SK-N-MC (cell line): Measurements from ENCODE around the gene ABO.
"Not testable (repeated sequence)": the region's sequence is repeated elsewhere in the genome, so short reads cannot be mapped to it uniquely, and the experiment has no call there.

Experiments
- DNase-seq: peaks from one replicate; pipeline ENCODE4 v3.0.0-alpha.2; 2011; ENCODE audit warnings: low read depth, low spot score
- H3K27ac ChIP-seq: fragments of 200-600 bp; sonication (generic); 2 replicates; pipeline ENCODE4 v1.5.1; 2016; ENCODE audit warnings: mixed run types
- H3K36me3 ChIP-seq: fragments of 200-600 bp; sonication (generic); 2 replicates; pipeline ENCODE4 v1.6.1; 2017; ENCODE audit warnings: antibody characterized with exemption, low read length, mixed read lengths; ENCODE audit not compliant: insufficient read depth
- H3K4me3 ChIP-seq: fragments of 200-600 bp; sonication (generic); 2 replicates; pipeline ENCODE4 v1.5.1; 2016
- H3K9ac ChIP-seq: fragments of 200-600 bp; sonication (generic); 2 replicates; pipeline ENCODE4 v1.8.0; 2017; ENCODE audit warnings: mixed run types, mixed read lengths; ENCODE audit not compliant: insufficient read length
- H3K9me3 ChIP-seq: fragments of 200-600 bp; sonication (generic); 2 replicates; pipeline ENCODE4 v1.6.1; 2017; ENCODE audit warnings: low read depth, mild to moderate bottlenecking, antibody characterized with exemption, low read length, moderate library complexity, mixed read lengths
- EZH2 ChIP-seq: fragments of 200-600 bp; sonication (generic); IDR thresholded peaks from one replicate; pipeline ENCODE4 v1.6.1; 2017; ENCODE audit warnings: antibody characterized with exemption
- FOXP2 ChIP-seq: optimal IDR thresholded peaks from 2 replicates; pipeline ENCODE3; 2011; ENCODE audit warnings: mild to moderate bottlenecking, moderate library complexity; ENCODE audit not compliant: insufficient read depth; ENCODE audit errors: extremely low read length, control extremely low read depth
- POLR2AphosphoS5 ChIP-seq: IDR thresholded peaks from 2 replicates; pipeline ENCODE4 v1.6.1; 2012; ENCODE audit warnings: mild to moderate bottlenecking, low read depth, low read length, borderline replicate concordance

The ABO gene

DNA sequence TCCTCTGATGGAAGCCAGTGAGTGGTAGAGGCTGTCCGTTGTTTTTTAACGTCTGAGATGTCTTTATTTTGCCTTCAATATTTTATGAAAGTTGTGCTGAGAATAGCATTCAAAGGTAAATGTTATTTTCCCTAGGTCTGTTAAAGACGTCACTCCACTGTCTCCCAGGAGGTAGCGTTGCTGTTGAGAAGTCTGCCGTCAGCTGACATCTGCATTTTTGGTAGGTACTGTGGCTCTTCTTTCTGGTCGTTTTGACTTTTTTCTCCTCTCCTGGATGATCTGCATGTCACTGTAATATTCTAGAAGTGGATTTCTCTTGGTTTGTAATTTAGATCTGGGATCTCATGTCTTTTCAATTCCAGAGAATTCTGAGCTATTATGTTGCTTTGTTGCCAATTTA is 34.6 kb upstream of the ABO start:
- Histone ChIP-seq H3K9ac (no peak overlapping the region), H3K9me3 (no peaks in the 10 kb centered on the region), H3K27ac (no peak overlapping the region), H3K36me3 (no peaks in the 10 kb centered on the region), H3K4me3 (no peak overlapping the region)
- TF ChIP-seq FOXP2 (no peak), POLR2AphosphoS5 (no peak), EZH2 (no peak)
- DNase-seq, result no peak

DNA sequence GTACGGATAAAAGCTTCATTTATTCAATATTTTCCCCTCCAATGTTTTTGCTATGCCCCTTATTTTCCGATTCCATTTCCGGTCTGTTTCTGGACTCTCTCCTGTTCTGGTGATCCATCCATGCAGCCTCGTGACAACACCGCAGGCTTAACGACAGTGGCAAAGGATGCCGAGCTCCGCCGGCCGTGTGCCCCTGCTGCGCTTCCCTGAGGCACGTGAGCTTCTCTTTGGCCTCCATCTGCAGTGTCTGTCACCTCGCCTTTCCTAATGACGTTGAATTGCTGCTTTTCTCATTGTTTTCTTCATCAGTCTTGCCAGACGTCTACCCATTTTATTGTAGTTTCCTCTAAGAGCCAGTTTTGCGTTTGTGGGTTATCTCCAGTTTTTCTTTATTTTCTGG is 32.3 kb upstream of the ABO start:
- H3K9me3 ChIP-seq, result no peaks in the 10 kb centered on the region
- H3K36me3 ChIP-seq, result no peaks in the 10 kb centered on the region
- DNase-seq, result no peak
- H3K27ac ChIP-seq, result no peak overlapping the region
- no peak overlapping the region for H3K4me3 ChIP-seq
- TF ChIP-seq FOXP2, result no peak
- no peak for TF ChIP-seq POLR2AphosphoS5
- TF ChIP-seq EZH2, result no peak
- no peak overlapping the region for H3K9ac ChIP-seq

DNA sequence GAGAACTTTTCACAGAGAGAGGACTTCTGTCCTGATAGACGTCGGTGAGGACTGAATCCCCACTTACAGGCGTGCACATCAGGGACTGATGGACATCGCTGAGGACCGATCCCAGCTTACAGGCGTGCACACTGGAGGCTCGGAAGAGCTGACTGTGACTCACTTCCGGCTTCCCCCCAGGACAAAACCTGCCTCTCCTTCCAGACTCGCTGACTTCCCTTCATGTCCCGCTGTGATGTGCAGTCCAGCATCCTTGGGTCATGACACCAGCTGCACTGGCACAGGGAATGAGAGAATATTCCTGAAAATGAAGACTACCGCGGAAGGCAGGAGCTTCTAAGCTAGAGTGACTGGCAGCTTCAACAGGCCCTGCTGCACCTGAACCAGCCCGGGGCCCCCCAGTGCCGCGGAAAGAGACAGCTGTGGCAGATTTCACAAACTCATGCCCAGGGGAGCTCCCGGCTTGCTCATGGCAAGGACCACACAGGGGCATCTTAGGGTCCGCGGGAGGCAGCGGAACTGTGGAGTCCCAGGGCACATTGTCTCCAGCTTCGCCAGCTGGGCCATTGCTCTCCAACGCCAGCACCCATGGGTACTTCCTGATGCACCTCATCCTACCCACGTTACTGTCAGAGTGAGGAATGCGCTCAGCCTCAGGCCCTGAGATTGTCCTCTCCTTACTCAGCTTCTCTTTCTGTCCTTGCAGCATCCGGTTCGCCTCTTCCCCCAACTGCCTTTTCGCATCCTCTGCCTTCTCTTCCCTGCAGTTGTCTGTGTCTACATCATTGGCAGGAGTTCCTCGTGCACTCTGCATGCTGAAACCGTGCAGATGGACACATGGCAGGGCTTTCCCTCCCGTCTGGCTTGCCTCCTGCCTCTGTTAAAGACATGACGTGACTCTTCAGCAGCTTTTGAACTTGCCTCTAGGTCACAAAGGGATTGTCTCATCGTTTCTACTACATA is 31.5 kb upstream of the ABO start:
- Histone ChIP-seq H3K36me3 (no peaks in the 10 kb centered on the region), H3K4me3 (no peak overlapping the region), H3K27ac (no peak overlapping the region), H3K9me3 (no peaks in the 10 kb centered on the region), H3K9ac (no peak overlapping the region)
- TF ChIP-seq POLR2AphosphoS5, result no peak
- no peak for TF ChIP-seq FOXP2
- no peak for TF ChIP-seq EZH2
- no peak for DNase-seq

DNA sequence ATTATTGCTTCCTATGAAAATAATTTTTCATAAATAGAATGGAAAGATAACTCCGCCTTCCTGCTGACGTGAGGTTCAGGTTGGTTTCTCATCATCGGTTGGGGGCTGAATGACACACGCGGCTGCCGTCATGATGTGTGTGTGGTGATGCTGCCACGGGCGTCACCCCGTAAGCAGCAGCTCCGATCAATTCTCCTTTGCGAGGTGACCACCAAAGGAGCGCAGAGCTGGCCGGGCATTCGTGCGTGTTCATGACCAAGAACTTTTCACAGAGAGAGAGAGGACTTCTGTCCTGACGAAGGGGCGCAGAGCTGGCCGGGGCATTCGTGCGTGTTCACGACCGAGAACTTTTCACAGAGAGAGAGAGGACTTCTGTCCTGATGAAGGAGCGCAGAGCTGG is 30.7 kb upstream of the ABO start:
- no peaks in the 10 kb centered on the region for H3K9me3 ChIP-seq
- no peak overlapping the region for H3K4me3 ChIP-seq
- DNase-seq, result no peak
- H3K36me3 ChIP-seq, result no peaks in the 10 kb centered on the region
- H3K9ac ChIP-seq, result no peak overlapping the region
- no peak for TF ChIP-seq EZH2
- no peak for TF ChIP-seq FOXP2
- TF ChIP-seq POLR2AphosphoS5, result no peak
- no peak overlapping the region for H3K27ac ChIP-seq

DNA sequence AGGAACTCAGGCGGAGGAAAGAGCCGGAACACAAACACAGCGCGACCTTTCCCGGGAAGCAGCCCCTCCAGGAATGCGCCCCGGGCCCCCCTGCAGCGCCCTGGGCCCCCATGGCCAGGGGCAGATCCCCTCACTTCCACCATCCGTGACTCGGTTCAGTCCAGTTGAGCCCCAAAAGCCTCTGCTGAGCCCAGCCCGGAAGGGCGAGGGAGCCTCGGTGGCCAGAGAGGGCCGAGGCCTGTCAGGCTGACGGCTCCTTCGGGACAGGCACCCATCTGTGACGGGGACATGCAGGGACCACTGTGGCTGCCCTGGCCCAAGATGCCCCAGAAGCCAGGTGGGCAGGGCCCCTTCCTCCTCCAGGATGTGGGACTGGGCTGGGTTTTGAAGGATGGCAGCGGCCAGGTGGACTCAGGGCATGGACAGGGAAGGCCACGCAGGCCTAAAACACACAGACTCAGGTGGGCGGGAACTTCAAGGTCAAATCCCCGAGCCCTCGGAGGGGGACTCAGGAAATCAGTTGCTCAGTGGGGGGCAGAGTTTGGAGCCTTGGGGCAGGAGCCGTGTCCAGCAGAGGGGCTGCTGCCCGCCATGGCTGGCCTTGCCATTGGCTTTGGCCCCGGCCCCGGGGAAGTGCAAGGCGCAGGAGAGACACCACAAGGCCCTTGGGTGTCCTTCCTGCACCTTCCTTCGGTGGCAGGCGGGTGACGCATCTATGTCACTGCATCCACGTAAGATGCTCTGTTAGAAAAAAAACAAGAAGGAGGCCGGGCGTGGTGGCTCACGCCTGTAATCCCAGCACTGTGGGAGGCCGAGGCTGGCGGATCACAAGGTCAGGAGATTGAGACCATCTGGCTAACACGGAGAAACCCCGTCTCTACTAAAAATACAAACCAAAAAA is 29.7 kb upstream of the ABO start:
- H3K36me3 ChIP-seq, result no peaks in the 10 kb centered on the region
- H3K27ac ChIP-seq, result no peak overlapping the region
- no peak for DNase-seq
- H3K4me3 ChIP-seq, result no peak overlapping the region
- TF ChIP-seq POLR2AphosphoS5, result no peak
- no peak for TF ChIP-seq EZH2
- TF ChIP-seq FOXP2, result no peak
- H3K9ac ChIP-seq, result no peak overlapping the region
- no peaks in the 10 kb centered on the region for H3K9me3 ChIP-seq

DNA sequence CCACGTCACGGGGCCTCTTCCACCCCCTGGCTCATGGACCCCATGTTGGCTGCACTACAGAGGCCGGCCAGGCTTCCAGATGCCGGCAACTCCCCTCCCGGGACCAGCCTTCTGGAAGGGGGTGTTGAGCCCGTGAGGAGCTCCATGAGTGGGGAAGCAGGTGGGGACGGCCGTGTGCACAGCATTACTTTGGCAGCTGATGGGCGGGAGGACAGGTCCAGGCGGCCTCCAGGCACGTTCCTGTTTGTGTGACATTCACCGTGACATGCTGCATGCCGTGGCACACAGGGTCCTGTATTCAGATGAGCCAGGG is 29.1 kb upstream of the ABO start:
- H3K9ac ChIP-seq, result no peak overlapping the region
- H3K36me3 ChIP-seq, result no peaks in the 10 kb centered on the region
- H3K4me3 ChIP-seq, result no peak overlapping the region
- TF ChIP-seq POLR2AphosphoS5 (no peak), EZH2 (no peak), FOXP2 (no peak)
- H3K9me3 ChIP-seq, result no peaks in the 10 kb centered on the region
- DNase-seq, result no peak
- H3K27ac ChIP-seq, result no peak overlapping the region

DNA sequence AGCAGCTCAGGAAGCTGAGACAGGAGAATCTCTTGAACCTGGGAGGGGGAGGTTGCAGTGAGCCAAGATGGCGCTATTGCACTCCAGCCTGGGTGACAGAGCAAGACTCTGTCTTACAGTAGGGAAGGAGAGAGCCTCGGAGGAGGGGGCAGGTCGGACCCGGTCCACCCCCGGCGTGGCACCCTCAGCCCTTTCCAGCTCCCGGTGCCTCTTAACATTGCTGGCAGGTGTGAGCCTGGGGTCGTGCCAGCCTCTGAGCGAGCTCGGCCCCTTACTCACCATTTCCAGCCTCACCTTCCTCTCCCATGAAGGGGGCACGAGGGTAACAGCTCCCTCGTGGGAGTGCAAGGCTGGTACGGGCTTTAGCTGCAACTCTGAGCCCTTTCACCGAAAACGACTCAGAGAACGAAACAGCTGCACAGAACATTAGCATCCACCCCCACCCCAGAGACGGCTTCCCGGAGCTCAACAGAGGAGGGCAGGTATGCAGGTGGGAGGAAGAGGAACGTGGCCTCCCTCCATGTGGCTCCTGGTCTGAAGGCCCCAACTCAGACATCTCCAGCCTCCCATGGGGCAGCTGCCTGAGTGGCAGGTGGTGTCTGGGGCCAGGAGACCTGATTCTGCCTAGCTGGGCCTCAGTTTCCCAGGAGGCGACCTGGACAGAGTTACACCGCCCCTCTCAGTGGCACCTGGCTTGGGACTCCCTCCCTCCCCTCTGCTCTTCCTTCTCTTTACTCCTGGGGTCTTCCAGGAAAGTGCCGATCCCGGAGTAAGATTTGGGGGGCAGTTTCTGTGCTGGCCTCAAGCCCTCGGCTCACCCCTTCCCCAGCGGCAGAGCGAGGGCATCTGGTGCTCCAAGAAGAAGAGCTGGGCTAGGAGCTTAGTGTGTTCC is 28.5 kb upstream of the ABO start:
- H3K36me3 ChIP-seq, result no peaks in the 10 kb centered on the region
- TF ChIP-seq POLR2AphosphoS5, result no peak
- H3K4me3 ChIP-seq, result no peak overlapping the region
- H3K9ac ChIP-seq, result no peak overlapping the region
- DNase-seq, result no peak
- no peaks in the 10 kb centered on the region for H3K9me3 ChIP-seq
- H3K27ac ChIP-seq, result no peak overlapping the region

DNA sequence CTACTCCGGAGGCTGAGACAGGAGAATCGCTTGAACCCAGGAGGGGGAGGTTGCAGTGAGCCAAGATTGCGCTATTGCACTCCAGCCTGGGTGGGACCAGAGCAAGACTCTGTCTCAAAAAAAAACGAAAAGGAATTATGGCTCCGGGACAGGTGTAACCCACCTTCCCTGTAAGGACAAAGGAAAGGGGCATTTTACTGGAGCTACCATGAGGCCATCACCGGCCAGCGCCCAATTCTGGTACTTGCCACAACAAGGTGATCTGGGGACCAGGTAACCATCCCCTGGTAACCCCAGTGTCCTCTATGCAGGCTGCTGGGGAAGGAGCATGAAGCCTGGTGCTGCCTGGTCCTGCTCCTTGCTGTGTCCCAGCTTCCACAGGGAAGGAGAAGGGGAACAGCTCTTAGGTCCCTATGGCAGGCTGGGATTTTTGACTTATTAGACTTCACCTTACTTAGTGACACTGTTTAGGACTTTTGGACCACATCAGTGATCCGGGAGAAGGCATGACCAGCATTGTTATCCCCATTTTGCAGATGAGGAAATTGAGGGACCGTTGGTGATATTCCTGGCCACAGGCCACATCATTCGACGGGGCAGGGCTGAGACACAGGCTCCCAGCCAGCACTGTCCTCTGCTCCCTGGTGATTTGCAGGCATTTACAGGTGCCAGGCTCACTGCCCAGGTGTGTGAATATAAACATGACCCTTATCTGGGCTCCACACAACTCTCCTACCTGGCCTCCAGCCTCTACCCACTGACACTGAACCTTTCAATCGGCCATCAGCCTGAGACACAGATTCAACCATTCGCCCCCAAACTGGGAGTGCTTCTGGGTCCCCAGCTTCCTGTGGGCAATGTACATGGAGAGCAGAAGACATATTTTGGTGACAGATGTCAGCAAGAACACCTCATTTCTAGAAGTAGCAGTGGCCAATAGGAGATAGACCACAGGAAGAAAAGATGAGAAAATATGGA is 26.5 kb upstream of the ABO start:
- no peak overlapping the region for H3K4me3 ChIP-seq
- H3K9me3 ChIP-seq, result no peaks in the 10 kb centered on the region
- no peak overlapping the region for H3K9ac ChIP-seq
- no peak overlapping the region for H3K27ac ChIP-seq
- no peak for DNase-seq
- no peak for TF ChIP-seq POLR2AphosphoS5
- no peak for TF ChIP-seq FOXP2
- TF ChIP-seq EZH2, result no peak
- no peaks in the 10 kb centered on the region for H3K36me3 ChIP-seq

DNA sequence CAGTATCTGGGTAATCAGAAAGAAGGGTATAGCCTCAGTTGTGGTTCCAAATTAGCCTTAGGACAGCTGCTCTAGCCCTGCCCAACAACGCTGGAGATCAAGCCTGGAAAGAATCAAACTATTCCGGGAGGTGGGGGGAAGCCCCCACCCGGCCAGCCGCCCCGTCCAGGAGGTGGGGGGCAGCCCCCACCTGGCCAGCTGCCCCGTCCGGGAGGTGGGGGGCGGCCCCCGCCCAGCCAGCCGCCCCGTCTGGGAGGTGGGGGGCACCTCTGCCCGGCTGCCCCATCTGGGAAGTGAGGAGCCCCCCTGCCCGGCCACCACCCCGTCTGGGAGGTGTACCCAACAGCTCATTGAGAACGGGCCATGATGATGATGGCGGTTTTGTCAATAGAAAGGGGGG is 25.0 kb upstream of the ABO start:
- DNase-seq, H3K36me3 ChIP-seq, H3K4me3 ChIP-seq, H3K27ac ChIP-seq, H3K9ac ChIP-seq, H3K9me3 ChIP-seq: not testable (repeated sequence)
